Epithelial cell of proximal tubule (primary cell): ENCODE measurements around the gene SMO. TPM values are rescaled to one million over a fixed set of nuclear protein-coding genes. Genes with fewer than 3 reads are reported as not detected.
"Not testable (repeated sequence)": the region's sequence is repeated elsewhere in the genome, so short reads cannot be mapped to it uniquely, and the experiment has no call there.

ENCODE experiments used
- DNase-seq: peaks from one replicate; pipeline ENCODE4 v3.0.0-alpha.2; 2011; ENCODE audit warnings: low read depth
- H3K4me3 ChIP-seq: 2 replicates; pipeline ENCODE4 v1.5.1; 2011; ENCODE audit warnings: low read depth, mild to moderate bottlenecking, low read length
- total RNA-seq: library from RNA; depleted of rRNA; stranded (reverse); fragments of >200 nt; gene quantifications from 2 replicates; pipeline ENCODE4 v1.2.3, GENCODE V29; 2015
- TF ChIP-seq, protein P1 (sequence below): conservative IDR thresholded peaks from 2 replicates; pipeline ENCODE4 v1.5.1; 2012; ENCODE audit warnings: low read depth, mild to moderate bottlenecking, low read length

Gene SMO
- total RNA-seq, 1 donor from 2014 or later, result 25.5 TPM

DNA sequence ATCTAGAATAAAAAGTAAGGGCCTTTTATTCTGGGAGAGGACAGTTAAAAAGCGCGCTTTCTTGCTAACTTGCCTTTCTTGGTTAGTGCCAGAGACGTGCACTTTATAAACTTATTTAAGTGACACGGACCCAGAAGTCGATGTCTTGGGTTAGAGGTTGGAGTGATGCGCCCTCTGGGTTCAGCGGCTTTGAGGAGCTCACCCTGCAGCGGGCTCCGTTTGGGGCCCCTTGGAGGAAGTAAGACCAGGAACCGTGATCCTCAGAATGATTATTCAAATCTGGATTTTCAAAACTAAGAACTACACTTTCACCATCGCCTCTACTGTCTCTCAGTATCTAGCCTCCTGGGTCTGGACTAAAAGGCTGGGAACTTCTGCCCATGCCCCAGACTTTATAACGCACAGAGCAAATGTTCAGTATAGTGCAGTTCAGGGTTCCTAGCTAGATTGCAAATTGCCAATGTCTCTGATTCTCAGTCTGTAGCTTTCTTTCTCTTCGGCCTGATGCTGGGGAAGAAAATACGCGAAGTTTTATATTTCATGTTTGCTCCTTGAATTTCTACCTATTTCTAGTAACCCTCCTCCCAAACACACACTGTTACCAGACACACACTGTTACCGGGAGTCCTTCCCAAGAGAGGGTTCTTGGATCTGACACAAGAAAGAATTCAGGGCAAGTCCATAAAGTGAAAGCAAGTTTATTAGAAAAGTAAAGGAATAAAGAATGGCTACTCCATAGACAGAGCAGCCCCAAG lies 18.6 kb upstream of the SMO start:
- no peak overlapping the region for H3K4me3 ChIP-seq
- no peak for DNase-seq
- TF ChIP-seq, protein P1, sequence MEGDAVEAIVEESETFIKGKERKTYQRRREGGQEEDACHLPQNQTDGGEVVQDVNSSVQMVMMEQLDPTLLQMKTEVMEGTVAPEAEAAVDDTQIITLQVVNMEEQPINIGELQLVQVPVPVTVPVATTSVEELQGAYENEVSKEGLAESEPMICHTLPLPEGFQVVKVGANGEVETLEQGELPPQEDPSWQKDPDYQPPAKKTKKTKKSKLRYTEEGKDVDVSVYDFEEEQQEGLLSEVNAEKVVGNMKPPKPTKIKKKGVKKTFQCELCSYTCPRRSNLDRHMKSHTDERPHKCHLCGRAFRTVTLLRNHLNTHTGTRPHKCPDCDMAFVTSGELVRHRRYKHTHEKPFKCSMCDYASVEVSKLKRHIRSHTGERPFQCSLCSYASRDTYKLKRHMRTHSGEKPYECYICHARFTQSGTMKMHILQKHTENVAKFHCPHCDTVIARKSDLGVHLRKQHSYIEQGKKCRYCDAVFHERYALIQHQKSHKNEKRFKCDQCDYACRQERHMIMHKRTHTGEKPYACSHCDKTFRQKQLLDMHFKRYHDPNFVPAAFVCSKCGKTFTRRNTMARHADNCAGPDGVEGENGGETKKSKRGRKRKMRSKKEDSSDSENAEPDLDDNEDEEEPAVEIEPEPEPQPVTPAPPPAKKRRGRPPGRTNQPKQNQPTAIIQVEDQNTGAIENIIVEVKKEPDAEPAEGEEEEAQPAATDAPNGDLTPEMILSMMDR, result no peak

DNA sequence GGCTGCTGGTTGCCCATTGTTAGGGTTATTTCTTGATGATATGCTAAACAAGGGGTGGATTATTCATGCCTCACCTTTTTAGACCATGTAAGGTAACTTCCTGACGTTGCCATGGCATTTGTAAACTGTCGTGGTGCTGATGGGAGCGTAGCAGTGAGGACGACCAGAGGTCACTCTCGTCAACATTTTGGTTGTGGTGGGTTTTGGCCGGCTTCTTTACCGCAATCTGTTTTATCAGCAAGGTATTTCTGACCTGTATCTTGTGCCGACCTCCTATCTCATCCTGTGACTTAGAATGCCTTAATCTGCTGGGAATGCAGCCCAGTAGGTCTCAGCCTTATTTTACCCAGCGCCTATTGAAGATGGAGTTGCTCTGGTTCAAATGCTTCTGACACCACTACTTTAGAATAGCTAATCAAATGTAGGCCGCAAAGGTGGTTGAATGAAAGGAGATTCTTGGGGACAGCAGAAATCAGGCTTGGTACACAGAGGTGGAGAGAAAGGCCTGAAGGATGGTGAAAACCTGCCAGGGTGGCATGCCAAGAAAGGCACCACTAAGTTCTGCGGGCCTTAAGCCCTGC lies 17.9 kb upstream of the SMO start:
- TF ChIP-seq, protein P1, result no peak
- H3K4me3 ChIP-seq, result no peak overlapping the region
- DNase-seq, result no peak

DNA sequence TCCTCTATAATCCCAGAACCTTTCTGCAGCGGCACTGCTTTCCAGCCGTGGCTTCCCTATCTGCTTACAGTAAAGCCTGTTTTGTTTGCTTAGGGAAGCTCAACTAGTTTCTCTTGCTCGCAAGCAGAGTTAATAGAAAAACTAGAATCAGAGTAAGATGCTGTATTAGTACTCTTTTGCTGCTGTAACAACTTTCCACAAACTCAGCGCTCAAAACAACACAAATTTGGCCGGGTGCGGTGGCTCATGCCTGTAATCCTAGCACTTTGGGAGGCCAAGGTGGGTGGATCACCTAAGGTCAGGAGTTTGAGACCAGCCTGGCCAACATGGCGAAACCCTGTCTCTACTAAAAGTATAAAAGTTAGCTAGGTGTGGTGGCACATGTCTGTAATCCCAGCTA lies 14.6 kb upstream of the SMO start:
- not testable (repeated sequence) for DNase-seq, H3K4me3 ChIP-seq

DNA sequence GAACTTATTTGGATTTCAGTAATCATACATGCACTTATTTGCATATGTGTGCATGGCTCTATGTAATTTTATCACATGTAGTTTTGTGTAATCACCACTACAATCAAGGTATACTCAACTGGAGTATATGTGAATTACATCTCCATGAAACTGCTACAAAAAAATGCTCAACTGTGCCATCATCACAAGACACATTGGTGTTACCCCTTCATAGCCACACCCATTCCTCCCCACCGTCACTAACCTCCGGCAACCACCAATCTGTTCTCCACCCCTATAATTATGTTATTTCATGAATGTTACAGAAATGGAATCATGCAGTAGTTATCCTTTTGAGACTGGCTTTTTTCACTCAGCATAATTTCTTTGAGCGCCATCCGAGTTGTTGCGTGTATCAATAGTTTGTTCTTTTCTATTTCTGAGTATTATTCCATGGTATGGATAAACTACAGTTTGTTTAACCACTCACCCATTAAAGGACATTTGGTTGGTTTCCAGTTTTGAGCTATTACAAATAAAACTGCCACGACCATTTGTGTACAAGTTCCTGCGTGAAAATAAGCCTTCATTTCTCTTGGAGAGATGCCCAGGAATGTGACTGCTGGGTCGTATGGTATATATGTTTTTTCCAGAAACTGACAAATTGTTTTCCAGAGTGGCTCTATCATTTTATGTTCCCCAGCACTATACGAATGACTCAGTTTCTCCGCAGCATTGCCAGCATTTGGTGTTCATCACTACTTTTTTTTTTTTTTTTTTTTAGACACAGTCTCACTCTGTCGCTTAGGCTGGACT lies 11.3 kb upstream of the SMO start:
- TF ChIP-seq, protein P1, result no peak
- no peak overlapping the region for H3K4me3 ChIP-seq
- no peak for DNase-seq

DNA sequence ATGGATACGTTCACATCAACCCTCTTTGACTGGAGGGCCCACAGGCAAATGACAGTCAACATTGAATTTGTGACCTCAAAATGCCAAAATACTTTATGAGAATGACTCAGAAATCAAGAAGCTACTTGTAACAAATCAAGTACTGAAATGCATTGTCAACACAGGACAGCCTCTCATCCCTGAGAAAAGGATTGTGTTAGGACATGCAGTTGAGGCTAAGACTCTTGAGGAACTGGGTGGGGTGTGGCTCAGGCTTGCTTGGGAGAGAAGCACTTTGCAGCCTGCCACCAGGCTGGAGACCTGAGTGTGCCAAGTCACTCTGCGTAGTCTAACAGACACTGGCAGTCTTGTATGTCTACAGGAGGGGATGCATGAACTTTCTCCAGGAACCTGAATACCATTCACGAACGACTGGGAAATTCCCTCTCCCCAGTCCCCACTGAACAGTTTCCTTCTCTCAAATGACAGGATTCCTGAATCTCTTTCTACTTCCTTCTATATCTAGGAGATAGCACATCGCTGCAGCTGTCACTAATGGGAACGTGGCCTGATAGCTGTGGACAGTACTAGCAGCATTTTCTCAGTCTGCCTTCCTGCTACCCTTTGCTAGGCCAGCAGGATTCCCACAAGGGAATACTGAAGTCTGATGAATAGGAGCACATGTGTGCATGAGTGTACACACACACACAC lies 3.3 kb upstream of the SMO start:
- DNase-seq, result no peak
- TF ChIP-seq, protein P1, result no peak
- no peak overlapping the region for H3K4me3 ChIP-seq

DNA sequence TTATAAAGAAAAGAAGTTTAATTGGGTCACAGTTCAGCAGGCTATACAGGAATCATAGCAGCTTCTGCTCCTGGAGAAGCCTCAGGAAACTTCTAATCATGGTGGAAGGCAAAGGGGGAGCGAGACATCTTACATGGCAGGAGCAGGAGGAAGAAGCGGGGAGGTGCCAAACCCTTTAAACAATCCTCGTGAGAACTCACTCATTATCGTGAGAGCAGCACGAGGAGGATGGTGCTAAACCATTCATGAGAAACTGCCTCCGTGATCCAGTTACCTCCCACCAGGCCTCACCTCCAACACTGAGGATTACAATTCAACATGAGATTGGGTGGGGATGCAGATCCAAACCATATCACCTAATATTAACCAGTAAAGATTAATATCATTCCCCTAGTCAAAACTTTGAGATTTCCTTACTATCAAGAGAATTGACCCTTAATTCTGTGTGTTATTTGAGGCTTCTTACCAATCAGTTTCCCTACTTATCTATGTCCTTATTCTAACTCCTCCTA lies 1.6 kb upstream of the SMO start:
- no peak overlapping the region for H3K4me3 ChIP-seq
- TF ChIP-seq, protein P1, result no peak
- no peak for DNase-seq
